Epithelial cell of esophagus (primary cell): Measurements from ENCODE around the gene PAXIP1.
A peak's percentile ranks its signal among the peaks of the same experiment; 100 is the strongest.

Experiments used
- DNase-seq: peaks from one replicate; pipeline ENCODE4 v3.0.0; 2010; ENCODE audit warnings: low read depth
- H3K4me3 ChIP-seq: 2 replicates; pipeline ENCODE4 v1.5.1; 2011; ENCODE audit warnings: mild to moderate bottlenecking, low read length, control low read depth
- TF ChIP-seq, protein P1 (sequence below): IDR thresholded peaks from 2 replicates; pipeline ENCODE4 v1.5.1; 2011; ENCODE audit warnings: low read depth, mild to moderate bottlenecking, low read length, control low read depth, inconsistent platforms; ENCODE audit not compliant: insufficient read depth; ENCODE audit errors: missing control alignments

Gene PAXIP1

GRCh38 chr7:154914308-154914995 lies 88.5 kb downstream of the PAXIP1 start:
- TF ChIP-seq, protein P1, sequence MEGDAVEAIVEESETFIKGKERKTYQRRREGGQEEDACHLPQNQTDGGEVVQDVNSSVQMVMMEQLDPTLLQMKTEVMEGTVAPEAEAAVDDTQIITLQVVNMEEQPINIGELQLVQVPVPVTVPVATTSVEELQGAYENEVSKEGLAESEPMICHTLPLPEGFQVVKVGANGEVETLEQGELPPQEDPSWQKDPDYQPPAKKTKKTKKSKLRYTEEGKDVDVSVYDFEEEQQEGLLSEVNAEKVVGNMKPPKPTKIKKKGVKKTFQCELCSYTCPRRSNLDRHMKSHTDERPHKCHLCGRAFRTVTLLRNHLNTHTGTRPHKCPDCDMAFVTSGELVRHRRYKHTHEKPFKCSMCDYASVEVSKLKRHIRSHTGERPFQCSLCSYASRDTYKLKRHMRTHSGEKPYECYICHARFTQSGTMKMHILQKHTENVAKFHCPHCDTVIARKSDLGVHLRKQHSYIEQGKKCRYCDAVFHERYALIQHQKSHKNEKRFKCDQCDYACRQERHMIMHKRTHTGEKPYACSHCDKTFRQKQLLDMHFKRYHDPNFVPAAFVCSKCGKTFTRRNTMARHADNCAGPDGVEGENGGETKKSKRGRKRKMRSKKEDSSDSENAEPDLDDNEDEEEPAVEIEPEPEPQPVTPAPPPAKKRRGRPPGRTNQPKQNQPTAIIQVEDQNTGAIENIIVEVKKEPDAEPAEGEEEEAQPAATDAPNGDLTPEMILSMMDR = no peak
- no peak overlapping the region for H3K4me3 ChIP-seq
- DNase-seq = no peak

DNA sequence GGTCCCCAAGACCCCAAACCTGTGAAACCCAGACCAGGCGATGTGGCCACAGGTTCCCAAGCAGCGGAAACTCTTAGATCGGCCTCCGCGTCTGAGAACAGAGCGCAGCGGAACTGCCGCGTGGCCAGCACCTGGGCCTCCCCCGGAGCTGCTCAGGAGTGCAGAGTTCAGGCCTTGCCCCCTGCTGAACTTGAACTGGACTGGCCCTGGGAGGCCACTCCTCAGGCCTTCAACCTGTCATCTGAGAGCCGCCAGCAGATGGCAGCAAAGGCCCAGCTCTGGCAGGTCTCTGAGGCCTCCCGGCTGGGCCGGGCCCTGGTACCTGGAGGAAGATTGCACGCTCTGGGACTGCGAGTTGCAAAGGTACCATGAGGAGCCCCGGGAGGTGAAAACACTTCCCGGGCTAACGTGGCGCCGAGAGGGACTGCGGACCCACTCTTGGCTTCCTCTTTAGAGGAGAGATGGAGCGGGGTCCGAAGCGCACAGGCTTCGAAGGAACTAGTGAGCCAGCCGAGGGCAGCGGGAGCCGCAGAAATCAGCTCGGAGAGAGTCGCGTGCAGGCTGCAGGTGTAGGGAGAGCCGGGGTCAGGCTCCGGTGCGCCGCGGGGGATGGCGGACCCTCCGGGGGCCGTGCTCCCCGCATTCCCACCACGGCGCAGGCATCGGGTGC lies 89.2 kb downstream of the PAXIP1 start:
- peak; percentile 76 for DNase-seq
- TF ChIP-seq, protein P1 = peak; percentile 87
- H3K4me3 ChIP-seq = no peak overlapping the region

- TF ChIP-seq, protein P1 = no peak
- no peak overlapping the region for H3K4me3 ChIP-seq
- DNase-seq = no peak
Observed at GRCh38 chr7:154912871-154913637, 89.9 kb downstream of the PAXIP1 start.

DNA sequence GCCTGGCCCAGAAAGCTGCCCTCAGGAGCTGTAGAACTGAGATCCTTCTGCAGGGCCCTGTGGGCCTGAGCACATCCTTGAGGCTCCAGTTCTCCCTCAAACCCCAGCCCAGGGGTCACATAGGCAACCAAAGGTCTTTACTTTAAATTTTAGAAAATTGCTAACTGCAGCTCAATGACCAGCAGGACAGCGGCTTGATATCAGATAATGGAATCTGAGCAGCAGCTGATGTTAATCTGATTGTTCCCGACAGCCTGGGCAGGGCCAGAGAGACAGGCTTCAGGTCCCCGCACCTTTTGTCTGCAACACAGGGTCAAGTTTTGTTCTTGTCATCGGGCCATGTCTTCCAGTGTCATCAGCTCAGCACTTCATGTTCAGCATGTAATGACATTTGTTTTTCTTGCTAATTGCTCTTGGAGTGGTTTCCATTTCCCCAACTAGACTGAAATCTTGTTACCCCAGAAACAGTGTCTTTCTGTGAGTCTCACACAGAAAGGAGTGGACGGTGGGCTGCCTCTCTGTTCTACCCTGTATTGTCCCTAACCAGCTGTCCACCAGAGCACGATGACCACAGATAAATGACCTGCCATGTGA lies 91.0 kb downstream of the PAXIP1 start:
- DNase-seq = no peak
- H3K4me3 ChIP-seq = no peak overlapping the region
- TF ChIP-seq, protein P1 = no peak

GRCh38 chr7:154911411-154911810 lies 91.5 kb downstream of the PAXIP1 start:
- DNase-seq = no peak
- H3K4me3 ChIP-seq = no peak overlapping the region
- TF ChIP-seq, protein P1 = no peak

DNA sequence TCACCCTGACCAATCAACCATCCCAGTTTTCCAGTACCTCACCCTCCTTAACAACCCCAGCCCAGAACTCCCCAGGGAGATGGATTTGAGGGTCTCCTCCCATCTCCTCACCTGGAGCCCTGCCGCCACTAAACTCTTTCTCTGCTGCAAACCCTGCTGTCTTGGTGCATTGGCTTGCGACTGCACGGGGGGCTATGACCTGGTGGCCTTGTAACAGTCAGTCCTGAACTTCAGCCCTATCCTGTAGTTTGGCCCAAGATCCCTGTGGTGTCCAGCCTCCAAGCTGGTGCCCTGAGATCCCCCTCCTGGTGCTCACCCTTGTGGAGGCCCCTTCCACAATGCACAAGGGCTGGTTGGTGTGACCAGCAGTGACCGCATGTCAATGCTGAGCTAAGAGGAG lies 91.9 kb downstream of the PAXIP1 start:
- TF ChIP-seq, protein P1 = no peak

More for the DNA sequence above, 91.9 kb downstream of the PAXIP1 start:
- DNase-seq = no peak
- no peak overlapping the region for H3K4me3 ChIP-seq
